NCI-H2081 treated with DMSO at 0.1 percent for 48 hours (cell line): Measurements from ENCODE around the gene EP400.

Experiments
- DNase-seq: peaks from one replicate; lab custom pipeline; 2025; lab: John Stamatoyannopoulos, UW

The EP400 gene

GRCh38 chr12:131949431-131950181, at the start of gene EP400:
TSS of gene EP400 (plus strand) at chr12:131949942. CDS start at chr12:131960620, 10,678 bp downstream.
- peak; percentile 61 for DNase-seq

DNA sequence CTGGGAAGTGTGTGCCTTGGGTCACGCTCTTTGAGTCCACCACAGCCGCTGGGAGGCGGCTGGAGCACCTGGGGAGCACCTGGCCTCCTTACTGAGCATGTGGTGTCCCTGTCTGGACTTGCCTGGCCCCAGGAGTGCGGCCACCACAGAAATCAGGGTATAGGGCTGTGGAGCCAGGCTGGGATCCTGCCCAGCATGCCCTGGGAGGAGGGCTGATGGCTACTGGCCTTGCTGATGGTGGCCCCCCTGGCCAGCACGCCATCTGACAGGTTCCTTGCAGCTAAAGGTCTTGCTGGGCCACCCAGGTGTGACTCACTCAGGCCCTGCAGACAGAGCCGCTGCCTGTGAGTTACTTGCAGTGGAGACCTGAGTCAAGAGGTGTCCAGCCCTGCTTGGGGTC, 49.3 kb upstream of the EP400 start:
- no peak for DNase-seq

DNA sequence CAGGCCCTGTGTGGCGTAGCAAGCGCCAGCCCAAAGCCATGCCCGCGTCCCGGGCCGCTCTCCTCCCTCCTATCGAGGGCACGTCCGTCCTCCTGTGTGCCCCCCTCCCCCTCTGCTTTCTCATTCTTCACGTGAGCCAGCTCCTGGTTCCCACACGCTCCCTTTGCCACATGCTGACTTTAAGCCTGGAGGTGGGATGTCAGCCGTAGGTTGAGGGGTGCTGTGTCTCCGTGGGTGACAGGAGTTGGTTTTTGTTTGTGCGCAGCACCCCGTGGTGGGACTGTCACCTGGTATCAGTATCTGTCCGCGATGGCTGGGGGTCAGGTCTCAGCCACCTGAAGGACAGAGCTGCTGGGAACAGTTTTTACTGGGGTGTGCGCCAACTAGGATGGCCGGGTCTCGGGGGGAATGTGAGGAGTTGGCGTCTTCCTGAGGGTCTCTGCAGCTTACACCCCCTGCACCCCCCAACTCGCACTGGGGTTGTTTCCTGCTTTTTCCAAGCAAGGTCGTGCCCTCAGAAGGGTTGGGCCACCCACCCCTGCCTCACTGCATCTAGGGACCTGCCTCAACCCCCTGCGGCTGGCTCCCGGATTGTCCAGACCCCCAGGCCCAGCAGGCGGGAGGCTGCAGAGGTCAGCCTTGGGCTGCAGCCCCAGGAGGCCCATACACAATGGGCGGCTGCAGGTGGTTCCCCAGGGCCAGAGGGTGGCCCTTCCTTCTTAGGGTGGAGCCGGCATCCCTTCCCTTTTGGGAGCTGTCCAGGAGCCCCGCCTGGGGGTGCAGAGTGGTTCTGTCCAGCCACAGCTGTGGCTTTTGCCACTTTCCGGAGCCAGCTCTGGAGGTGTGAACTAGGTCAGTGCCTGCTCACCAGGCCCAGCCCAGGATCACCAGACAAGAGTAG, 48.1 kb upstream of the EP400 start:
- DNase-seq, result no peak

- no peak for DNase-seq
Measured at GRCh38 chr12:131902332-131903241, 47.2 kb upstream of the EP400 start.

DNA sequence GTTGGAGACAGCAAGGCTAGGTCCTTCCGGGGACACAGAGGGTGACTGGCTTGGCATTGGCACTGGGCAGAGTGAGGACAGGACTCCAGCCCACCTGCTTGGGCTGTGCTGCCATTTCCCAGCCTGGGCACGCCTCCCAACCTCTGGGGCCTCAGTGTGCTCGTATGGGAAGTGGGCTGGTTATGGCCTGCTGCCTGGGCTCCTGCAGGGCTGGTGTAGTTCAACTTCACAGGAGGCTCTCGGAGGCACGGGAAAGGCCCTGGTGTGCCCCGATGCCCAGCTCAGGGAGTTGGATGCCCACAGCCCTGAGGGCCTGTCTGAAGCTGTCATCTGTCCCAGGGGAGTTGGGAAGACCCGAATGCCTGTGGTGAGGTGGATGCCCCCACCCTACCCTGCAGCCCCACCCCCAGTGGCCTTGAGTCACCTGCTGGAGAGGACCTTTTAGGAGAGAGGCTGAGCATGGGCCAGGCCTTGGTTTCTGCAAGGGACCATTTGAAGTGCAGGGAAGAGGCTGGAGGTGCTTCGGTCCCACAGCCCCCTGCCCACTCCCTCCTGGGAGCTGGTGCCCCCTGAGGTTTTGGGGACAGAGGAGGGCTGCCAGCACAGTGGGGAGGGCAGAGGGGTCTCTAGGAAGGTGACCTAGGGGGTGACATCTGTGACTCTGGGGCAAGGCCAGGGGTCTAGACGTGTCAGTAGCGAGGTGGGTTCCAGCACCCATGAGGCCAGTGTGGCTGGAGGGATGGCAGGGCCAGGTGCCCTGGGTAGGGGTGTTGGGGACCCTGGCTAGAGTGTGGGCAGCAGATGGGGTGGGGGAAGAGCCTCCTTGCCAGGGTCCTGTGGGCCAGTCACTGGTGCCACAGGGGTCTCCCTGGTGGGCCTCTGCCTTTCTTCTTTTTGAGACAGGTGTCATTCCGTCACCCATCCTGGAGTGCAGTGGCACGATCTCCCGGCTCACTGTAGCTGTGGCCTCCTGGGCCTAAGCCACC, 46.2 kb upstream of the EP400 start:
- no peak for DNase-seq

DNA sequence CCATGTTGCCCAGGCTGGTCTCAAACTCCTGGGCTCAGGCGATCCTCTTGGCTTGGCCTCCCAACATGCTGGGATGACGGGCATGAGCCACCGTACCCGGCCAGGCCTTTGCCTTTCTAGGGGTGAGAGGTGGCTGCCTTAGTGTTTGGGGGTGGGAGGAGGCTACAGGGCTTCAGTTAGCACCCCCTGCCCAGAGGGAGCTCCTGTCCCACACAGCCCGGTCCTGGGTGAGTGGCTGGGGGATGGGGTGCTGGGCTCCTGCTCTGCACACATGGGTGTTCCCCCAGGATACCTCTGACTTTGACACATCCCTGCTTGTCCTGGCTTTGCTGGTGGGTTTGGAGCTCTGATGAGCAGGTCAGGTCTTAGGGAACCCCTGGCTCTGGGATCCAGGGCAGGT, 45.4 kb upstream of the EP400 start:
- no peak for DNase-seq

GRCh38 chr12:131905081-131905629, 44.6 kb upstream of the EP400 start:
- no peak for DNase-seq

DNA sequence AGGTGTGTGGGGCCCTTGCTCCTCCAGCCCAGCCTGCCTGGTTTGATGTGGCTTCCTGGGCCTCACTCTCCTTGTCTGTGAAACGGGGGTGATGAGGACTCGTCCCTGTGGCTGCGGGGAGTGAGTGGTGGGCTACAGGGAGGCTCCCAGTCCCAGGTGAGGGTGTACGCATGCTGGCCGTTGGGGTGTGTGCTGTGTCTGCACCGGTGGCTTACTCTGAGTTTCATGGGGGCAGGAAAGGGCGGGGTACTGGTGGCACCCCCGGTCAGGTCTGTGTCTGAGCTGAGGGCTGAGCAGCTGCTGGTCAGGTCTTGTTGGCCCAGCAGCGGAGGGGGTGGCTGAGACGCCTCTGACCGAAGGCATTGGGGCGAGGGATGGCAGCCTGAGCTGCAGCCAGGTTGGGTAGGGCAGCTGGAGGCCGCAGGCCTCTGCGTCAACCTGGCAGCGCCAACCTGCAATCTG, 44.1 kb upstream of the EP400 start:
- no peak for DNase-seq

GRCh38 chr12:131907379-131908091, 42.2 kb upstream of the EP400 start:
- no peak for DNase-seq

DNA sequence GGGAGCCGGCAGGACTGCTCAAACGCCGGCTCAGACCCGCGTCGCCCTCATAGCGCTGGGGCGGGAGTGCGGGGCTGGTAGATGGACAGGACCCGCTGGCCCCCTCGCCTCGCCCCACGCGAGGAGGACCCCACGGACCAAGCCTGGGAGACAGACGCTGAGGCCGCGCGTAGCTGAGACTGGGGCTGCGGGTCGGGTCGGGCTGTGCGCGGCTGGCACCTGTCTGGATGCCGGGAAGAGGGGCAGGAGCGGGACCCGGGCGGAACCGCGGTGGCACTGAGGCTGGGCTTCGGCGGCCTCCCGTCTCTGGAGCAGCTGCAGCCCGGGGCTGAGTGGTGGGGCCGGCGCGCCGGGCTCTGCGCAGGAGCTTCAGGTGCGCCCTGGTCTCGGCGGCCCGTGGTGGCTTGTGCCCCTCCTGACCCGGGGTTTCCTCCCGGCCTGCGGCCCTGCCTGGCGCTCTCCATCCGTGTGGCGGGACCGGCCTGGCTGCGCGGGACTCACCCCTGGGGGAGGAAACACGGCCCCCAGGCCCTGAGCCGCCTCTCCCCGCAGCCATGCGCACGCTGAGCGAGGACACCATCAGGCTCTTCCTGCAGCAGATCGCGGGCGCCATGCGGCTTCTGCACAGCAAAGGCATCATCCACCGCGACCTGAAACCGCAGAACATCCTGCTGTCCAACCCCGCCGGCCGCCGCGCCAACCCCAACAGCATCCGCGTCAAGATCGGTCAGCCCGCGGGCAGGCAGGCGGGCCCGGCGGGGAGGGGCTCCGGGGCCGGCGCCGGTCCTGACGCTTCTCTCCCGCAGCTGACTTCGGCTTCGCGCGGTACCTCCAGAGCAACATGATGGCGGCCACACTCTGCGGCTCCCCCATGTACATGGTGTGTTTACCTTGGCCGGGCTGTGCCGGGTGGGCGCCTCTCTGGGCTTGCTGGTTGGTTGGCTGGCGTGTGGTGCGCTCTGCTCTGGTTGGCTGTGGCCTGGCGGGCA, 41.4 kb upstream of the EP400 start:
- no peak for DNase-seq

GRCh38 chr12:131909081-131909751, 40.5 kb upstream of the EP400 start:
- DNase-seq, result no peak

GRCh38 chr12:131909752-131910219, 40.0 kb upstream of the EP400 start:
- DNase-seq, result no peak

- no peak for DNase-seq
Measured at GRCh38 chr12:131910302-131911027, 39.3 kb upstream of the EP400 start.

- no peak for DNase-seq
Measured at GRCh38 chr12:131911028-131911650, 38.6 kb upstream of the EP400 start.

- no peak for DNase-seq
Measured at GRCh38 chr12:131911851-131912477, 37.8 kb upstream of the EP400 start.
